Breast epithelium (tissue), 4 donors: ENCODE measurements around the gene MYL12A. TPM values are rescaled to one million over a fixed set of nuclear protein-coding genes. Genes with fewer than 3 reads are reported as not detected.
A peak's percentile ranks its signal among the peaks of the same experiment; 100 is the strongest.

Experiments
- DNase-seq, 2 donors: peaks; one replicate each; pipeline ENCODE4 v3.0.0-alpha.2; 2019; ENCODE audit warnings: low spot score in 2 of 2
- H3K27ac ChIP-seq, 2 donors: fragments of 200-600 bp; sonication (generic) in 1 of 2; one replicate each; pipeline ENCODE4 v1.5.1; 2016 to 2019; ENCODE audit warnings: mild to moderate bottlenecking in 1 of 2
- H3K27me3 ChIP-seq, 2 donors: fragments of 200-600 bp; sonication (generic) in 1 of 2; one replicate each; pipeline versions ENCODE4 v1.5.1 to v1.6.0; 2017 to 2019; ENCODE audit warnings: control low read depth in 1 of 2, mild to moderate bottlenecking in 1 of 2
- H3K36me3 ChIP-seq: fragments of 200-600 bp; one replicate; pipeline ENCODE4 v1.5.1; 2019
- H3K4me1 ChIP-seq, 2 donors: fragments of 200-600 bp; sonication (generic); one replicate each; pipeline ENCODE4 v1.5.1; 2016 to 2019; ENCODE audit warnings: control low read depth in 1 of 2
- H3K4me3 ChIP-seq, 3 donors: fragments of 200-600 bp; sonication (generic); 1 replicate in 2 of 3; 2 replicates in 1 of 3; pipeline ENCODE4 v1.5.1; 2016 to 2019; ENCODE audit warnings: mild to moderate bottlenecking in 3 of 3, moderate library complexity in 2 of 3
- H3K9me3 ChIP-seq, 2 donors: fragments of 200-600 bp; sonication (generic) in 1 of 2; one replicate each; pipeline ENCODE4 v1.5.1; 2016 to 2019; ENCODE audit warnings: control low read depth in 1 of 2
- CTCF ChIP-seq, 3 donors: fragments of 450-650 bp; IDR thresholded peaks; one replicate each; pipeline ENCODE4 v1.5.1; 2016 to 2017; ENCODE audit warnings: antibody characterized with exemption in 3 of 3, mild to moderate bottlenecking in 3 of 3, moderate library complexity in 3 of 3
- POLR2A ChIP-seq: fragments of 450-650 bp; IDR thresholded peaks from one replicate; pipeline ENCODE4 v1.6.1; 2016; ENCODE audit warnings: antibody characterized with exemption, mild to moderate bottlenecking, moderate library complexity
- POLR2AphosphoS5 ChIP-seq, 3 donors: sonication (generic); formaldehyde crosslinking; IDR thresholded peaks; one replicate each; pipeline ENCODE4 v1.6.1; 2017; ENCODE audit warnings: antibody characterized with exemption in 3 of 3
- intact Hi-C: fragments of 100-400 bp; cut with DNase I; formaldehyde crosslinking; loops from one replicate; pipeline ENCODE4 v1.15.1; 2023; ENCODE audit warnings: low total_unique reads
- total RNA-seq, 3 donors: library from RNA; depleted of rRNA; stranded (reverse); fragments of >200 nt; gene quantifications; one replicate each; pipeline ENCODE4 v1.1.0, GENCODE V29; 2016

The MYL12A gene
- total RNA-seq, 3 donors from 2014 or later = 403 to 495 (median 444) TPM

- Histone ChIP-seq H3K4me3 (peak overlapping the region; percentile 94 to 99 (median 98)), H3K9me3 (no peaks in the 10 kb centered on the region), H3K27me3 (no peaks in the 10 kb centered on the region), H3K36me3 (no peaks in the 10 kb centered on the region), H3K27ac (peak overlapping the region; percentile 99 to 100), H3K4me1 (peaks cover under 1 to 5% of the 10 kb centered on the region in 2 donors)
- intact Hi-C loops = no loop called here
- DNase-seq = no peak
- TF ChIP-seq POLR2A (no peak), CTCF (IDR thresholded peaks at IDR 0.05) (no peak), POLR2AphosphoS5 (IDR thresholded peaks at IDR 0.05) (no peak)
These were observed 864 bp upstream of the MYL12A start for GRCh38 chr18:3246635-3247239.

DNA sequence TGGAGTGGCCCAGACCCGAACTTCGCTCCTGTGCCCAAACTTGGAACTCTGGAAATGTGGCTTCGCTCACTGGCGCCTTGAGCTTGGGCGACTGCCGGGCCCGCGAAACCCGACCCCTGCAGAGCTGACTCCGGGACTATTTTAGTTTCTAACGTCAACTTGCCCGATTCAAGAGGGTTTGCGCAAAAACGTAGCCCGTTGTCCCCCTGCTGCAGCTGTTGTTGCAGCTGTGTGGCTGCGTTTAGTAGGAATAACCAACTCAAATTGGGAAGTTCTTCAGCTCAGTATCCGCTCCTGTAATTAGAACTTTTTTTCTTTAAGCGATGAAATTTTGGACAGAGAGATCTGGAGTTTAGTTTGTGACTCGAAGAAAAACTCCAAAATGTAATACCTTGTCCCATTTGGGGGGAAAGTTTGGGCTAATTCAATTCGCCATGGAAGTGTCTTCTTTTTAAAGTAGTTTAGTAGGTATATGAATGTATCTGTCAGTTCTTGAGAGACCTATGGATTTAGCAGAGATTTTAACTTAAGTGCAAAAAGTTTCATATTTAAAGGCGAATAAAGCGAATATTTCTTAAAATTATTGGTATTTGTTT lies 559 bp downstream of the MYL12A start:
- Histone ChIP-seq H3K27ac (peak overlapping the region; percentile 99 to 100), H3K27me3 (no peaks in the 10 kb centered on the region), H3K36me3 (no peaks in the 10 kb centered on the region), H3K4me3 (peak overlapping the region; percentile 94 to 99 (median 98)), H3K4me1 (peaks cover 4 to 5% of the 10 kb centered on the region in 2 donors), H3K9me3 (no peaks in the 10 kb centered on the region)
- no peak for TF ChIP-seq CTCF (IDR thresholded peaks at IDR 0.05)
- TF ChIP-seq POLR2A = no peak
- no peak for TF ChIP-seq POLR2AphosphoS5 (IDR thresholded peaks at IDR 0.05)
- intact Hi-C loops = no loop called here
- no peak for DNase-seq

DNA sequence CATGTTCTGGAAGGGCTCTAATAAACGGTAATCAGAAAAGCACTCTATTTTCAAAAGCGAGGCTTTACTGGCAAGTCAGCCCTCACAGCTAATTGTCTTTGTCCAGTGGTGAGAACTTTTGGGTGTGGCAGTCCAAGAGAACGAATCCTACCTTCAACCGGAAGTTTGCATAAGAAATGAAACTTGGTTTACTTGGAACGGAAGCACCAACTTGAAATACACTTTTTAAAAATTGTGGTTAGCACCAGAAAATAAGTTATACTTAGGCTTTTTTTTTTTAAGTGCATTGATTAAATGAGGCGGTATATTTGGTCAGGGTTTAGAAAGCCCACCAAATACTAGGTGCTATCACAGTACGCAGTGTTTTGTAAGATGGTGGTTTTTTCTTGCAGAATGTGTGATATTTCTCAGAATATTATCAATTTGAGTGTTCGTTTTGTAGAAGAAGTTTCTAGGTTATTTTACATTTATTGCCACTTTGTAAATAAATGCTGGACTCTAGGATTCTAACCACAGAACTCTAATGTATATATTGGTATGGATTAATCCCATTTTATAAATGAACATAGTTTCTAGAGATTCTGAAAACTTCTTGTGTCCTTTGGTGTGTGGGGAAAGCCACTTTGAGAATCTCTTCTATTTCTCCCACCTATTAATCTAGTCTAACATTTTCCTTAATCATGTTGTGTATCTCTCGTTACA lies 1.2 kb downstream of the MYL12A start:
- TF ChIP-seq POLR2AphosphoS5 (IDR thresholded peaks at IDR 0.05) (peak in 1 of 3 donors; percentile 45), POLR2A (no peak)
- peak overlapping the region; percentile 94 to 99 (median 98) for H3K4me3 ChIP-seq
- no peaks in the 10 kb centered on the region for H3K36me3 ChIP-seq
- no peaks in the 10 kb centered on the region for H3K27me3 ChIP-seq
- peak overlapping the region; percentile 99 to 100 for H3K27ac ChIP-seq
- H3K4me1 ChIP-seq = peaks cover 4 to 5% of the 10 kb centered on the region in 2 donors
- no peaks in the 10 kb centered on the region for H3K9me3 ChIP-seq
- intact Hi-C loops = no loop called here
- DNase-seq = peak in 1 of 2 donors; percentile 54

- H3K36me3 ChIP-seq = peaks cover 4% of the 10 kb centered on the region
- intact Hi-C loops = no loop called here
These were observed 2.9 kb downstream of the MYL12A start for GRCh38 chr18:3250237-3251107.

More at GRCh38 chr18:3250237-3251107, 2.9 kb downstream of the MYL12A start:
- H3K27ac ChIP-seq = peak overlapping the region; percentile 80 to 100
- DNase-seq = no peak
- H3K27me3 ChIP-seq = no peaks in the 10 kb centered on the region
- TF ChIP-seq CTCF (IDR thresholded peaks at IDR 0.05) (no peak), POLR2A (no peak), POLR2AphosphoS5 (IDR thresholded peaks at IDR 0.05) (no peak)
- peak overlapping the region in 2 of 3 donors; percentile 9 to 46 for H3K4me3 ChIP-seq
- H3K4me1 ChIP-seq = peaks cover 4 to 5% of the 10 kb centered on the region in 2 donors
- H3K9me3 ChIP-seq = no peaks in the 10 kb centered on the region
